HG03558 (cell line): ENCODE data around the gene HOXD3.

Experiments used
- ATAC-seq: cut with Tn5 transposase; IDR thresholded peaks from one replicate; pipeline ENCODE4 v1.9.1; 2021; ENCODE audit warnings: moderate number of reproducible peaks; ENCODE audit not compliant: unreplicated experiment; ENCODE audit errors: extremely low read depth

Gene HOXD3

DNA sequence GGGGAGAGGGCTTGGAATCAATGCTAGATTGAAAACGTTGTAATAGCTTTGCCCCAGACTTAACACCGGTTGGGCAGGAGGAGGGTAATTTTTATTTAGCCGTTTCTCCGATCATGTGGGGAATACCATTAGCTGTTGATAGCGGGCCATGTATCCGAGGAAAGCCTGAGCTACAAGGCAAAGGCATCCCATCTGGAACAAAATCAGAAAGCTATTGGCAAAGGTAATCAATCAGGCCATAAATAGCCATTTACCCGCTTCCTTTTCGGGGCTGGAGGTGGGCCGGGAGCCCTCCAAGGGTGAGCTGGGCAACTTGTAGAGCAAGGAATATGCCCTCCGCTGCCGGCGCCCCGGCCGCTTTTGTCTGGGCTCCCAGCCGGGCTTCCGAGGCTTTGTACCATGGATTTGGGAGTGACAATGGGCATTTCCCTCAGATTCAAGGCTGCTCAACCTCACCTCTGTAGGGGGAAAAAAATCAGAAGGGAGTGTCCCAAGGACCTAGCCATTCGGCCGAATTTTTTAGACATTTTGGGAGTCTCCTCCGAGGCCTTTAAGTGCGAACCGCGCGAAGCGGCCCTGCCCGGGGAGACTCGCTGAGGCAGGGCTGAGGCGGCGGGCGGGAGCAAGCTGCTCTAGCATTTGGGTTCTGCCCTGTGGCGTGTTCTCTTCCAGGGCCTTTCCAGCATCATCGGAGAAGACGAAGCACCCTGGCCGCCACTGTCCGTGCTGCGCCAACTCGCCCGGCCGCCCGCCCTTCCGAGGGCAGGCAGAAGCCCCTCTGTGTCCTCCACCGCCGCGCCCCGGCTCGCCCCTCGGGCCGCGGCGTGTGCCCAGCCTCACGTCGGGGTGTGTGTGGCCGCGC, 35.7 kb upstream of the HOXD3 start:
- no peak for ATAC-seq

DNA sequence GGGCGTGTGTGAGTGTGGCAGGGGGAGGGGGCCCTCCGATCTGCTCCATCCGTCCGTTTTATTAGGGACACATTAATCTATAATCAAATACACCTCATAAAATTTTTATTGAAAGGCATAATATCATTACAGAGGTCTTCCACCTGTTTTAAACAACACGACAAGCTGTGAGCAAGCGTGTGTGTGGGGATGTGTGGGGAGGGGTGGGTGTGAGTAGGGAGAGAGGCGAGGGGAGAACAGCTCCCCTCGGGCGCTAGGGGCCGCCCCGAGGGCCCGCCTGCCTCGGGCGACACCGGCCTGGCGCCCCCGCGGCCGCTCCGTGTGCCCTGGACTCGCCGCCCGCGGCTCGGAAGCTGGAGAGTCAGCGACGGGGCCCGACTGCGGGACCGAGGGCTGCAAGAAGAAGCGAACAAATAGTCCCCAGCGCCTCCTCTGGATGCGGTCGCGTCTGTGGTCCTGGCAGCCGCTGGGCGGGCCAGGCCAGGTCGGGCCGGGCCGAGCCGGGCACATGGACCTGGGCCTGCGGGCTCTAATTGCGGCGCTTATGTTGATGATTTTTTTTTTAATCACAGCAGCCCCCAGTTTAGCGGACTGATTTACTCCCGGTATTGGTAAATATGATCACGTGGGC, 34.9 kb upstream of the HOXD3 start:
- ATAC-seq: no peak

DNA sequence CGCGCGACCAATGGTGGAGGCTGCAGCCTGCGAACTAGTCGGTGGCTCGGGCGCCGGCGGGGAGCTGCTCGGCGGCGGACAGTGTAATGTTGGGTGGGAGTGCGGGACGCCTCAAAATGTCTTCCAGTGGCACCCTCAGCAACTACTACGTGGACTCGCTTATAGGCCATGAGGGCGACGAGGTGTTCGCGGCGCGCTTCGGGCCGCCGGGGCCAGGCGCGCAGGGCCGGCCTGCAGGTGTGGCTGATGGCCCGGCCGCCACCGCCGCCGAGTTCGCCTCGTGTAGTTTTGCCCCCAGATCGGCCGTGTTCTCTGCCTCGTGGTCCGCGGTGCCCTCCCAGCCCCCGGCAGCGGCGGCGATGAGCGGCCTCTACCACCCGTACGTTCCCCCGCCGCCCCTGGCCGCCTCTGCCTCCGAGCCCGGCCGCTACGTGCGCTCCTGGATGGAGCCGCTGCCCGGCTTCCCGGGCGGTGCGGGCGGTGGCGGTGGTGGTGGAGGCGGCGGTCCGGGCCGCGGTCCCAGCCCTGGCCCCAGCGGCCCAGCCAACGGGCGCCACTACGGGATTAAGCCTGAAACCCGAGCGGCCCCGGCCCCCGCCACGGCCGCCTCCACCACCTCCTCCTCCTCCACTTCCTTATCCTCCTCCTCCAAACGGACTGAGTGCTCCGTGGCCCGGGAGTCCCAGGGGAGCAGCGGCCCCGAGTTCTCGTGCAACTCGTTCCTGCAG, 34.3 kb upstream of the HOXD3 start, which contains the start of gene HOXD9:
HOXD9 (plus strand) TSS at position 37 of the 728 bp plus-strand sequence; CDS start at position 87, 50 bp downstream.
- ATAC-seq: no peak

DNA sequence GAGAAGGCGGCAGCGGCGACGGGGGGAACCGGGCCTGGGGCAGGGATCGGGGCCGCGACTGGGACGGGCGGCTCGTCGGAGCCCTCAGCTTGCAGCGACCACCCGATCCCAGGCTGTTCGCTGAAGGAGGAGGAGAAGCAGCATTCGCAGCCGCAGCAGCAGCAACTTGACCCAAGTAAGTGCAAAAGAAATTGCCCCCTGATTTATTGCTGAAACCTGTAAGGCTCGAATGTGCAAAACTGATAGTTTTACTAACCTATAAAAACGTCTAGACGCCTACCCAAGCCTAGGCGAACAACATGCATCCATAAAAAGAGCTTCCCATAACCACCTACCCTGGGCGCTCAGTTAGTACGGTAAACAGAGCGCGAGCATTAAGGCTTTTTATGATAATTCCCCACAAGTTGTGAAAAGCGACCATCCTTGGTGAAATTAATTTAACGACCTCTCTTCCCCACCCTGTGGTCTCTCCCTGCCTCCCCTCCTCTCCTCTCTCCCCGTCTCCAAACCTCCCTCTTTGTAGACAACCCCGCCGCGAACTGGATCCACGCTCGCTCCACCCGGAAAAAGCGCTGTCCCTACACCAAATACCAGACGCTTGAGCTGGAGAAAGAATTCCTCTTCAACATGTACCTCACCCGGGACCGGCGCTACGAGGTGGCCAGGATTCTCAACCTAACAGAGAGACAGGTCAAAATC, 33.5 kb upstream of the HOXD3 start:
- no peak for ATAC-seq

DNA sequence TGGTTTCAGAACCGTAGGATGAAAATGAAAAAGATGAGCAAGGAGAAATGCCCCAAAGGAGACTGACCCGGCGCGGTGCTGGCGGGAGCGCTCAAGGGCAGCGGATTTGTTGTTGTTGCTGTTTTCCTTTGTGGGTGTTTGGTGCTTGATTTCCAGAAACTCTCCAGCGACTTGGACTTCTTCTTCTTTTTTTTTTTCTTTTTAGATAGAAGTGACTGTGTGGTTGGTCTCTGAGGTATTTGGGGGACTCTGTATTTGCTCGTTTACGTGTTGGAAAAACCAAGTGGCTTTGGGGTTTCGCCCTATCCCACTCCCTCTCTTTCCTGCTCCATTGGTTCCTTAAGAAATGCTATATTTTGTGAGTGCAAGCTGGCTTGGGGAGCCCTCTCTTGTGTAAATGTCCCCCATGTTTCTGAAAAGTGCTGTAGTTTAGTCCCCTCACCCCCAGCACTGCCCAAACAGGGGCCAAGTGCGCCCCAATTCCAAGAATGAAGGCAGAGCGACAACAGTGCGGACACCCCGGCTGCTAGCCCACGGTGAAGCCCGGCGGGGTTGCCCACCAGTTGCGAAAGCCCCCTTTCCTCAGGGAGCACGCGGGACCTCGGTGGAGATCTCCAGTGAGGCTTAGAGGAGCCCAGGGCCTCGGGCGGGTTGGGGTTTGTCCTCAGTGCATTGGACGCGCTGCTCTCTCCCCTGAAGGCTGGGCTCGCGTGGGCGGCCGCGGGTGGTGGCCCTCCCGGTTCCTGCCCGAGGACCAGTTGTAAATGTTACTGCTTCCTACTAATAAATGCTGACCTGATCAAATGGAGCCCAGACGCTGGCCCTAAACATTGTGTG, 32.8 kb upstream of the HOXD3 start:
- no peak for ATAC-seq

DNA sequence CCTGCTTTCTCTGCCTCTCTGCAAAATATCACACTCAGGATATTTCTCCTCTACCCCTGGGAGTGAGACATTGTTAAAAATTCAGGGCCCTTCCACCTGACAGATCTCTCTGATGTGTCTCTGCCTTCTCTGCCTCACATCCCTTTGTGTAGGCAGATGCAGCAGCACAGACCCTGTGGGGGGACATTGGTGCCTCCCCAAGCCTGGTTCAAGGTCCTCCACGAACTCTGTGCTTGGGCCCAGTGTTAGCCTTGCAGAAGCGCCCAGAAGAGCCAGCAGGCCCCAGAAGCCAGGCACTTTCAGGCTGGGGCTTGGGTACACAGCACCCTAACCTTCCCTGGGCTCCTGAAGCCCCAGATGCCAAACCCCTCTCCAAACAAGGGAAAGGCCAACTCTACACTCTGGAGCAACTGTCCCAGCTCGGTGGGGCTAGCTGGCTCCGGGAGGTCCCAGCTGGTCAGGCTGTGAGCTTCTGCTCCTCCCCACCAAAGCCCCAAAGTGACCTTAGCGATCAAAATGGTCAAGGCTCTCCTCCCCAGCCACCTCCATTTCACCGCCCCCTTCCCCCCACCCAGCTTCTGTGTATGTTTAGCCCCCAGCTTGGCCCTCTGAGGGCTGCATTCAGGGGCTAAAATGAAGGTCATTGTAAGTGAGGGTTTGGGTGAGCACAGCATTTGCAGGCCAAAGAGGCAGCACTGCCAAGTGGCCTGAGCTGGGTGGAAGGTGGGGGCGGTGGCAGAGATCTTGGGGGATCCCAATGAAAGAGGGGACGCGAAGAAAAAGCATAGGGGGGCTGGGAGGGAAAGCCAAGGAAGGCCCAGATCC, 31.9 kb upstream of the HOXD3 start:
- no peak for ATAC-seq

DNA sequence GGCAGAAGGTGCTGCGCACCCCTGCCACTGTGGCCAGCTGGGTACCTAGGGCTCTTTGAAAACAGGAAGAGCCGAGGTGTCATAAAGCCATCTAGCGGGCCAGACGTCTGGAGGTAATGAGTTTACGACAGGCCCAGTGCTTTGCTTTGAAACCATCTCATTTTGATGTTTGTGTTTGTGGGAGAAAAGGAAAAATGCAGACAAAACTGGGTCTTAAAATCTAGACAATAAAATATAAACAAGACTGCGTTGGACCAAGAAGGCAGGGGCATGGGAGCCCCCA, 31.4 kb upstream of the HOXD3 start:
- ATAC-seq: no peak

DNA sequence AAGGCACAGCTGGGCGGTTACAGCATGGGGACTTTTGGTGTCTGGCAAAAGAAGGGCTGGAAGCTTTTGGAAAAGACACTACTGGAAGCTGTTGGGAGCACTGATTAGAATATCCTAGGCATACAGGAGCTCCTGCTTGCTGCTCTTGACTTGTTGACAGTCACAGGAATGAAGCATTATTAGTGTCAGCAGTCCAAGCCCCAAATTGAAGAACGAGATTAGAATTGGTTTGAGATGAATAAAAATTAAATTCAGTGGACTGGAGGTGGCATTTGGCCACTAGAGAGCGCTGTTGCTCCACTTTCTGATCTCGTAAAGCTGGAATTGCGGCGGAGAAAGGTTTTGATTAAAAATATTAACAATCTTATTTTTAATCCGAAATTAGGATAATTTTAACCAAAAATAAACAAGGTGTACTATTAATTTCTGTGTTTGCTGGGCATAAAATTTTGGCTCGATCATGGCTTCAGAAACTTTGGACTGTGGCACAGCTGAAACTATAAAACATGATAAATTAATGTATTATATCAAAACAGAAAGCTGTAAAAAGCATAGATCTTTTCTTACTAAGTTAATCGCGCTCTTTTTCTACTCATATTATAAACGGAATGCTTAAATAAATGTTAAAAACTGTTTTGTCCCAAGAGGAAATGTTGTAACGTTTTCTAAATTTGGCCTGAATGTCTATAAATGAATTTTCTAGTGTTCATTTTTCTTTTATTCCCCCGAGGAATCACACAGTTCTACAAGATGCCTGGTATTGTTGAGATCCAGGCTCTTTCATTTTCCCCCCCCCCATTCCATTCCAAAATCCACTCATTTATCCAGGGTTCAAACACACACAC, 30.0 kb upstream of the HOXD3 start:
- ATAC-seq: no peak

DNA sequence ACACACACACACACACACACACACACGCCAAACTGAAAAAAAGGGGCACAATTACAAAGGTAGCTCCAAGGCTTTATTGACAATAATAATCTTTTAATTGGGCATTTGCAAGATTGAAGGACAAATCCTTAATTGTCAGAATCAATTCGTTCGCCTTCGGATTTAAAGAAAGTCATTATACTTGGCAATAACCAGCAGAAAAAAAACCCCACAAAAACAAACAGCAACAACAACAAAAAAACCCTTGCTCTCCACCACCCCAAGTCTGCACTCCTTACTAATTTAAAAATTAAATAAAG, 29.4 kb upstream of the HOXD3 start:
- ATAC-seq: no peak

DNA sequence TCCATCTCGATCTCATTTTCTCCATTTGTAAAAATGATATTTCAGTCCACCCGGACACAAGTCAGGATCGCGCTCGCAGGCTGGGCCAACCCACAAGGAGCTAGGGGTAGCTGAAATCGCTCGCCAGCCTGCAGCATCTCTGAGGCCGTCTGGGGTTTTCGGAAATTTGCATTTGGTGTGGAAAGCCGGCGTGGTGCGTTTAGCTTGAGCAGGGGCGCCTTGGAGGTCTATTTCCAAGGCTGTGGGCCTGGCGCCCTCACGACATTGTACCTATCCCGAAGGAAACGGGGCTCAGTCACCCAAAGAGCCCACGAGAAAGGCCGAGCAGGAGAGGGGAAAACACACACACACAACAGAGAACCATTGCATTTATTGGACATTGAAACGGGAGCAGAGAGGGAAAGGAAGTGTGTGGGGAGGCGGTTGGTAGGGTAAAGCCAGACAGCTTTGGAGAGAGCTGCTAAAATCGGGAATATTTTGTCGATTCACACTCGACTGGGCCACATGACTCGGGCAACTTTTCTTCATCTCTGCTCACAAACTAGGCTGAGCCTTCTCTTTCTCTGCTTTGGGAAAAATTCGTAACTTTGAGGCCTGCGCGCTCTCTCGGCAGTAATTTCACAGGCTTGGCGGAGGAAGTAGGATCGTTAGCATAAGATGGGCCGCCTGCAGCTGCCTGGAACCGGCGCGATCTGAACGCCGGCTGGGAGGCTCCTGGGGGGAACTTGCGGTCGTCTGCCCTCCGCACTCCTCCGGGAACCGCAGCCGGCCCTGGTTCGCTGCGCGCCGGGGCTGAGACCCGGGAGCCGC, 28.7 kb upstream of the HOXD3 start:
- ATAC-seq: no peak

DNA sequence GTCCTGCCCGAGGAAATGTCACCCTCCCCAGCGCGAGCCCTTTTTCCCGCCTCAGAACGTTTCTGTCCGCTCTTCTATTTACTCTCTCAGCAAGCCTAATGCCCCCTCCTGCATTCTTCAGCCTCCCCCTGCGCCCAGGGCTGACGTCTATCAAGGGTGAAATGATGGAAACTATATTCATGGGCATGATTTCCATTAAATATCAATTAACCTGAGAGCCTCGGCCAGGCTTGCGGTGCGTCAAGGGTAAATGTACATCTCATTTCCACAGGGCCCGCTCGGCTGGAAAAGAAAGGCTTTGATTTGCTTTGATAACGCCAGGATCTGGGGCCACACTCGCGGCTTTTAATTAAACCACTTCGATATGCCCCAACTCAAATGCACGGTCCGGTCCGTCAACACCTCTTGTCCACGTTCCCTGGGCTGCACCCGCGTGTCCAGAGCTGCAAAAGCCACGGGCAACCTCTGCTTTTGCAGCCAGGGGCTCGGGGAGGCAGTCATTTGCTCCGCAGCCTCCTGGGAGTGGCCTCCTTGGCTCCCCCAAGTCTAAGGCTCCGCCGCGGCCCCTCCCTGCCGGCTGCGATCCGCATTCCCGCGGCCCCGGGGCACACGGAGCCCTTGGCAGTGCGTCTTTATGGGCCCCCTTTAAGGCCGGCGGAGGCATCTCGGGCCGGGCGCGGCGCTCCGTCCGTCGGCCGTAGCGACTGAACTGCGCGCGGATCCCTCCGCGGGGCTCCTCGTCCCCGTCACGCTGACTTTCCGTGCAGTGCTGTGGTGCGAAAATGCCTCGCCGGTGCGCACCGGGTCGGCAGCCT, 27.9 kb upstream of the HOXD3 start, which contains the start of gene HOXD8:
HOXD8 (plus strand) TSS at position 724 of the 815 bp plus-strand sequence. CDS start 662 bp downstream, outside the sequence.
- no peak for ATAC-seq

DNA sequence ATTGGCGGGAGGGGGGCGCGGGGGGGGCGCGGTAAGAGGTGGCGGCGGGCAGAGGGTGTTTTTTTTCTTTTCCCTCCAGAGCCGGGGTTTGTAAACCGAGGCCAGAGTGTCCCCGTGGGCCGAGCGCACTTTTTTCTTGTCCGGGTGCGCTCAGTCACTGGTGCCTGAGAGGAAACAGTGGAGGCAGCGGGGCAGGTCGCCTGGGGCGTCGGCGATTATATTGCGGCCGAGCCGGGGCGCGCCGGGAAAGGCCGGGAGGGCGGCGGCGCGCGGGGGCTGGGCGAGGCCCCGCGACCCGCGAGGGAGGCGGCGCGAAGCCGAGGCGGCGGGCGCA, 27.3 kb upstream of the HOXD3 start:
- ATAC-seq: no peak

DNA sequence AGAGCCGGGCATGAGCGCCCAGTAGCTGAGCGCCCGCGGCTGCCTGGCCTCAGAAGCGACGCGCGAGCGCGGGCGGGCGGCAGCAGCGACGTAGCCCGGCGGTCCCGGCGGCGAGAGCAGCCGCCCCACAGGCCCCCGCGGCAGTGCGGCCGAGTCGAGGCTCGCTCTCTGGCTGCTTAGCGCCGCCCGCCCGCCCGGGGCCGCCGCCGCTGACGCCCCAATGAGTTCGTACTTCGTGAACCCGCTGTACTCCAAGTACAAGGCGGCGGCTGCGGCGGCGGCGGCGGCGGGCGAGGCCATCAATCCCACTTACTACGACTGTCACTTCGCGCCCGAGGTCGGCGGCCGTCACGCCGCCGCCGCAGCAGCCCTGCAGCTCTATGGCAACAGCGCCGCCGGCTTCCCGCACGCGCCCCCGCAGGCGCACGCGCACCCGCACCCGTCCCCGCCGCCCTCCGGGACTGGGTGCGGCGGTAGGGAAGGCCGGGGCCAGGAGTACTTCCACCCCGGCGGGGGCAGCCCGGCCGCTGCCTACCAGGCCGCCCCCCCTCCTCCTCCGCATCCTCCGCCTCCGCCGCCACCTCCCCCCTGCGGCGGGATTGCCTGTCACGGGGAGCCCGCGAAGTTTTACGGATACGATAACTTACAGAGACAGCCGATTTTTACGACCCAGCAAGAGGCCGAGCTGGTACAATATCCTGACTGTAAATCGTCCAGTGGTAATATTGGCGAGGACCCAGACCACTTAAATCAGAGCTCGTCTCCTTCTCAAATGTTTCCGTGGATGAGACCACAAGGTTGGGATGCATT, 26.8 kb upstream of the HOXD3 start:
- ATAC-seq: no peak

DNA sequence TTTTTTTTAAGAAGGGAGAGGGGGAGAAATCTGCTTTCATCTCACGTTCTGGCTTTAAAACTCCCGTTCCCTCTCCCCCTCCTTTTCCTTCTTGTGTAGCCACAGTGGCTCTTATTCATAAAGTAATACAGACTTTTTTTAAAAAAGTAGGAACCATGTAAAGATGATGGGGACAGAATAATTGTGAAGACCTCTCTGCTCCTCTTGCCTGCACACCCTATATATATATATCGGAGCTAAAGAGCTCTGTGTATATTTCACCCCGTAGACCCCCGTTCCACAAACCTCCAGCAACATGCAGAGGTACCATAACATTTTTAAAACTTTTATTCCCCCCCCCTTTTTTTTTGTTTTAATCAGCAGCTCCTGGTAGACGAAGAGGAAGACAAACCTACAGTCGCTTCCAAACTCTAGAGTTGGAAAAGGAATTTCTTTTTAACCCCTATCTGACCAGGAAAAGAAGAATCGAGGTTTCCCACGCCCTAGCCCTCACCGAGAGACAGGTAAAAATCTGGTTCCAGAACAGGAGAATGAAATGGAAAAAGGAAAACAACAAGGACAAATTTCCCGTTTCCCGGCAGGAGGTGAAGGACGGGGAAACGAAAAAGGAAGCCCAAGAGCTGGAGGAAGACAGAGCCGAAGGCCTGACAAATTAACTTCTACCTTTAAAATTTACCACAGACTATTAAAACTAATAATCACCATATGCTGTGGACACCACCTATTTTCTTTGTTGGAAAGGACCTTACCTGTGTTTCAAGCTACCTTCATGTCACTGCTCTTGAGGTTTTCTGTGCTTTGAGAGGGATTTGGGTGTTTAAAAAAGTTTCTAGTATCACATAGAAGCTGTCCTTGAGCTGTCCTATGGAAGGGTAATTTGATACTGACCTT, 25.9 kb upstream of the HOXD3 start:
- no peak for ATAC-seq

DNA sequence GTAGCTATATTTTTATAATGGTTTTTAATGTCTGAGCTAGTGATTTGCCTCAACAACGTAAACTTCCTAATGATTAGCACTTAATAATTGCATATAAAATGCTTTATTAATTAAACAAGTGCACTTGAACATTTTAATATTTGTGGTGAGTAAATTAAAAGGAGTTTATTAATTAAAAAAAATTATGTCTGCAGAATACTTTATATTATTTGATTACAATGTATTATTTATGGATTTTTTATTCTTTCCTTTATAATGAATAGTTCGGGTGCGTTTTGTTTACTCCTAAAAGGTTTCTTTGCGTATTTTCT, 25.3 kb upstream of the HOXD3 start:
- no peak for ATAC-seq
